Left lobe of liver (tissue), 2 donors: ENCODE measurements around the gene ADAMTSL5. TPM values are rescaled to one million over a fixed set of nuclear protein-coding genes. Genes with fewer than 3 reads are reported as not detected.
A peak's percentile ranks its signal among the peaks of the same experiment; 100 is the strongest.
"Not testable (repeated sequence)": the region's sequence is repeated elsewhere in the genome, so short reads cannot be mapped to it uniquely, and the experiment has no call there.

Experiments
- ATAC-seq: fragments of 200-7000 bp; cut with Tn5 transposase; one replicate; pipeline ENCODE4 v1.9.1; 2020; ENCODE audit warnings: mild to moderate bottlenecking, moderate library complexity
- DNase-seq: peaks from one replicate; pipeline ENCODE4 v3.0.0-alpha.2; 2020; ENCODE audit warnings: low spot score
- total RNA-seq: library from RNA; stranded (reverse); gene quantifications from one replicate; pipeline ENCODE4 v1.2.1, GENCODE V29; 2021
- donor health status: DM: no; HTN: no; CAD: no; lungs with moderate emphysema.
- donor health status: DM: no; HTN: yes; CAD: no.

The ADAMTSL5 gene
- 1.6 TPM for total RNA-seq

- ATAC-seq (peak; percentile 63), DNase-seq (no peak)
Measured at GRCh38 chr19:1512671-1513498, at the start of gene ADAMTSL5. ADAMTSL5 (minus strand) TSS chr19:1513019; CDS start chr19:1510943, 2,076 bp downstream.

GRCh38 chr19:1561236-1561842 is 48.5 kb upstream of the ADAMTSL5 start:
- no peak for ATAC-seq
- DNase-seq = no peak

GRCh38 chr19:1560286-1560882 is 47.6 kb upstream of the ADAMTSL5 start:
- ATAC-seq (no peak), DNase-seq (no peak)

GRCh38 chr19:1558552-1558951 is 45.7 kb upstream of the ADAMTSL5 start:
- DNase-seq = no peak

GRCh38 chr19:1556390-1557070 is 43.7 kb upstream of the ADAMTSL5 start:
- DNase-seq = no peak

More at GRCh38 chr19:1558552-1558951, 45.7 kb upstream of the ADAMTSL5 start:
- no peak for ATAC-seq

GRCh38 chr19:1555487-1556389 is 42.9 kb upstream of the ADAMTSL5 start:
- ATAC-seq (no peak), DNase-seq (no peak)

More at GRCh38 chr19:1556390-1557070, 43.7 kb upstream of the ADAMTSL5 start:
- no peak for ATAC-seq

GRCh38 chr19:1554968-1555367 is 42.1 kb upstream of the ADAMTSL5 start:
- DNase-seq (no peak), ATAC-seq (no peak)

GRCh38 chr19:1553415-1553814 is 40.6 kb upstream of the ADAMTSL5 start:
- DNase-seq (no peak), ATAC-seq (no peak)

GRCh38 chr19:1551068-1552040 is 38.5 kb upstream of the ADAMTSL5 start:
- no peak for DNase-seq
- ATAC-seq = no peak

GRCh38 chr19:1549332-1549945 is 36.6 kb upstream of the ADAMTSL5 start:
- ATAC-seq (no peak), DNase-seq (no peak)

- ATAC-seq (no peak), DNase-seq (no peak)
Measured at GRCh38 chr19:1540365-1540925, 27.6 kb upstream of the ADAMTSL5 start.

- ATAC-seq, DNase-seq: not testable (repeated sequence)
Measured at GRCh38 chr19:1539749-1540148, 26.9 kb upstream of the ADAMTSL5 start.

GRCh38 chr19:1538978-1539377 is 26.2 kb upstream of the ADAMTSL5 start:
- ATAC-seq (no peak), DNase-seq (no peak)

GRCh38 chr19:1535699-1536098 is 22.9 kb upstream of the ADAMTSL5 start:
- not testable (repeated sequence) for DNase-seq, ATAC-seq

GRCh38 chr19:1534972-1535371 is 22.2 kb upstream of the ADAMTSL5 start:
- ATAC-seq (no peak), DNase-seq (no peak)

- ATAC-seq = no peak
- no peak for DNase-seq
Measured at GRCh38 chr19:1533510-1534150, 20.8 kb upstream of the ADAMTSL5 start.

- ATAC-seq (no peak), DNase-seq (no peak)
Measured at GRCh38 chr19:1532003-1532402, 19.2 kb upstream of the ADAMTSL5 start.

GRCh38 chr19:1531587-1531986 is 18.8 kb upstream of the ADAMTSL5 start:
- DNase-seq (no peak), ATAC-seq (no peak)
